Sigmoid colon (tissue), 7 donors: Measurements from ENCODE around the gene GJC2. TPM values are rescaled to one million over a fixed set of nuclear protein-coding genes. Genes with fewer than 3 reads are reported as not detected.

Experiments used
- DNase-seq: peaks from one replicate; pipeline ENCODE4 v3.0.0-alpha.2; 2019
- H3K27ac ChIP-seq, 4 donors: fragments of 200-600 bp; sonication (generic); one replicate each; pipeline ENCODE4 v1.5.1; 2016 to 2019; ENCODE audit warnings: mild to moderate bottlenecking in 1 of 4
- H3K27me3 ChIP-seq, 3 donors: fragments of 200-600 bp; sonication (generic); one replicate each; pipeline ENCODE4 v1.5.1; 2019; ENCODE audit warnings: mild to moderate bottlenecking in 1 of 3
- H3K36me3 ChIP-seq, 4 donors: fragments of 200-600 bp; sonication (generic); one replicate each; pipeline ENCODE4 v1.5.1; 2016 to 2019
- H3K4me1 ChIP-seq, 4 donors: fragments of 200-600 bp; sonication (generic); one replicate each; pipeline ENCODE4 v1.5.1; 2017 to 2019
- H3K4me3 ChIP-seq, 4 donors: fragments of 200-600 bp; sonication (generic); one replicate each; pipeline ENCODE4 v1.5.1; 2017 to 2019; ENCODE audit warnings: mild to moderate bottlenecking in 2 of 4, moderate library complexity in 1 of 4
- H3K9me3 ChIP-seq, 4 donors: fragments of 200-600 bp in 3 of 4; sonication (generic) in 3 of 4; one replicate each; pipeline versions ENCODE4 v1.5.1 to v1.6.1; 2013 to 2019
- EP300 ChIP-seq, 4 donors: sonication (generic); formaldehyde crosslinking; IDR thresholded peaks; one replicate each; pipeline ENCODE4 v1.6.1; 2017; ENCODE audit warnings: antibody characterized with exemption in 4 of 4
- POLR2A ChIP-seq, 2 donors: fragments of 450-650 bp; IDR thresholded peaks; one replicate each; pipeline ENCODE4 v1.6.1; 2016; ENCODE audit warnings: antibody characterized with exemption in 2 of 2, mild to moderate bottlenecking in 2 of 2, moderate library complexity in 2 of 2
- POLR2AphosphoS5 ChIP-seq, 4 donors: sonication (generic); formaldehyde crosslinking; IDR thresholded peaks; one replicate each; pipeline ENCODE4 v1.6.1; 2017; ENCODE audit warnings: antibody characterized with exemption in 4 of 4
- WGBS, 2 donors: extraction: QIAGEN DNeasy Blood & Tissue Kit; methylation state at CpG; one replicate each; pipeline ENCODE4 v1.1.7; 2013; 5-methylcytosine and 5-hydroxymethylcytosine counted together
- intact Hi-C: fragments of 100-400 bp; cut with DNase I; formaldehyde crosslinking; loops from one replicate; pipeline ENCODE4 v1.15.1; 2023
- polyA plus RNA-seq, 3 donors: library from polyadenylated mRNA; stranded (reverse); fragments of 200-250 nt; gene quantifications; one replicate each; pipeline ENCODE4 v1.2.3, GENCODE V29; 2013
- total RNA-seq, 4 donors: library from RNA; depleted of rRNA; stranded (reverse); fragments of >200 nt; gene quantifications; one replicate each; pipeline ENCODE4 v1.1.0, GENCODE V29; 2016
- TF ChIP-seq, protein P1 (sequence below), 4 experiments: fragments of 450-650 bp in 3 of 4; fragments of 200-600 bp in 1 of 4; IDR thresholded peaks; one replicate each; pipeline ENCODE4 v1.5.1; 2016 to 2019; ENCODE audit warnings: antibody characterized with exemption in 4 of 4, mild to moderate bottlenecking in 3 of 4, moderate library complexity in 2 of 4
- donor health status: healthy with polysubstance abuse.
- donor health status: Bipolar disorder and iron deficiency.
- donor health status: healthy.

The GJC2 gene
- total and polyA plus RNA-seq, 7 donors = 0.60 to 6.4 (median 4.3) TPM; not detected in 1

DNA sequence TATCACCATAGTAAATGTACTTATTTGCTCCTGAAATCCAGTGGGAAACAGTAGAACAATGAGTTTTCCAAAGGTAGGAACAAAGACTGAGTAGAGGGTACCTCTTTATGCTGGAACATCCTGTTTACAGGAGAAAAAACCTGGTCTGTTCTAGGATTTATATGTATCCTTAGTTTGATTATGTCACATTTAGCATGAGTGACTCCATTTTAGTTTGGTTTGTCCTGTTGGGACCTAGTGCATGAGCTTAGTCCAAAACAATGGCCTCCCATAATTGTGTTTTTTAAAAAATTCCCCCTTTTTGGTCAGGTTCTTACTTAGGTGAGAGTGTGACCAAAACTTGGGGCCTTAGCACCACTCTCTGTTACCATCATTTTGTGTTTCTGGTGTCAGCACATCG, 37.1 kb upstream of the GJC2 start:
- Histone ChIP-seq H3K27ac (no peak overlapping the region), H3K36me3 (peaks cover 0 to 5% (median 3%) of the 10 kb centered on the region in 4 donors), H3K4me1 (peaks cover 0 to 26% (median 21%) of the 10 kb centered on the region in 4 donors), H3K4me3 (no peak overlapping the region), H3K9me3 (no peaks in the 10 kb centered on the region), H3K27me3 (no peaks in the 10 kb centered on the region)
- WGBS, 2 donors = 83 to 91% methylated on average over 1 of the region's 1 CpG
- intact Hi-C loops = no loop called here
- TF ChIP-seq POLR2AphosphoS5 (IDR thresholded peaks at IDR 0.05) (no peak), EP300 (IDR thresholded peaks at IDR 0.05) (no peak), POLR2A (IDR thresholded peaks at IDR 0.05) (no peak)
- TF ChIP-seq, protein P1, sequence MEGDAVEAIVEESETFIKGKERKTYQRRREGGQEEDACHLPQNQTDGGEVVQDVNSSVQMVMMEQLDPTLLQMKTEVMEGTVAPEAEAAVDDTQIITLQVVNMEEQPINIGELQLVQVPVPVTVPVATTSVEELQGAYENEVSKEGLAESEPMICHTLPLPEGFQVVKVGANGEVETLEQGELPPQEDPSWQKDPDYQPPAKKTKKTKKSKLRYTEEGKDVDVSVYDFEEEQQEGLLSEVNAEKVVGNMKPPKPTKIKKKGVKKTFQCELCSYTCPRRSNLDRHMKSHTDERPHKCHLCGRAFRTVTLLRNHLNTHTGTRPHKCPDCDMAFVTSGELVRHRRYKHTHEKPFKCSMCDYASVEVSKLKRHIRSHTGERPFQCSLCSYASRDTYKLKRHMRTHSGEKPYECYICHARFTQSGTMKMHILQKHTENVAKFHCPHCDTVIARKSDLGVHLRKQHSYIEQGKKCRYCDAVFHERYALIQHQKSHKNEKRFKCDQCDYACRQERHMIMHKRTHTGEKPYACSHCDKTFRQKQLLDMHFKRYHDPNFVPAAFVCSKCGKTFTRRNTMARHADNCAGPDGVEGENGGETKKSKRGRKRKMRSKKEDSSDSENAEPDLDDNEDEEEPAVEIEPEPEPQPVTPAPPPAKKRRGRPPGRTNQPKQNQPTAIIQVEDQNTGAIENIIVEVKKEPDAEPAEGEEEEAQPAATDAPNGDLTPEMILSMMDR (IDR thresholded peaks at IDR 0.05) = no peak
- no peak for DNase-seq

DNA sequence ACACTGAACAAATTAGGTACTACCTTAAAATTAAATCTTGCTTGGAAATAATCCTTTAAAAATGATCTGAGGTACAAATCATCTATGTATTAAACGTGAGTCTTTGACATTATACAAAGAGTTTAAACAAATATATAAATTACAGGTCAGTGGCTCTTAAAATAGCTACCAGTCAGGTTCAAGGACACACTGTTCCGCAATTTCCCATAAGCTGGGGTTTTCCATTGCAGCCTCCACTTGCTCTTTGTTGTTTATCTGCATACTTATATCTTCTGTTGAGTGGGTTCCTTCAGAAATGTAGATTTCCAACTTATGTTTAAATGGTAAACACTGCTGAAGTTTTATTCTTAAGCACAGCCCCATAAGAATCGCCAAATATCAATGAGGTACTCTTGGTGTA, 34.9 kb upstream of the GJC2 start:
- no peak for DNase-seq
- peaks cover 0 to 8% (median 7%) of the 10 kb centered on the region in 4 donors for H3K4me1 ChIP-seq
- 73 to 83% methylated on average over 3 of the region's 3 CpGs for WGBS, 2 donors
- H3K36me3 ChIP-seq = no peaks in the 10 kb centered on the region
- H3K27ac ChIP-seq = no peak overlapping the region
- no peaks in the 10 kb centered on the region for H3K9me3 ChIP-seq
- no peak overlapping the region for H3K4me3 ChIP-seq
- intact Hi-C loops = no loop called here
- H3K27me3 ChIP-seq = no peaks in the 10 kb centered on the region
- TF ChIP-seq EP300 (IDR thresholded peaks at IDR 0.05) = no peak
- TF ChIP-seq, protein P1 (IDR thresholded peaks at IDR 0.05) = no peak

DNA sequence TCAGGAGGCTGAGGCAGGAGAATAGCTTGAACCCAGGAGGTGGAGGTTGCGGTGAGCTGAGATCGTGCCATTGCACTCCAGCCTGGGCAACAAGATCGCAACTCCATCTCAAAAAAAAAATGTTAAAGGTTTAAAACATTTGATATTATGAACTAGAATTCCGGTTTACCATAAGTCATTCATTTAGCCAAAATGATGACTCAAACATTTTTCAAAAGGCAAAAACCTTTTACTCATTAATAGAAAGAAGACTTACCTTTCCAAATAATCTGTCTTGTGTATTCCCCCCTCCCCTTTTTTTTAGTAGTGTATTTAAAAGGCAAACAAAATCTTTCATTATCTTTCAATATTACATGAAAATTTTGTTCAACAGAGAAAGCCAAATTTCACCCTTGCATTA, 32.4 kb upstream of the GJC2 start:
- H3K27ac ChIP-seq = no peak overlapping the region
- no peaks in the 10 kb centered on the region for H3K4me1 ChIP-seq
- H3K4me3 ChIP-seq = no peak overlapping the region
- intact Hi-C loops = no loop called here
- no peaks in the 10 kb centered on the region for H3K36me3 ChIP-seq
- WGBS, 2 donors = 95 to 97% methylated on average over 4 of the region's 4 CpGs
- TF ChIP-seq EP300 (IDR thresholded peaks at IDR 0.05) = no peak
- TF ChIP-seq, protein P1 (IDR thresholded peaks at IDR 0.05) = no peak
- no peak for TF ChIP-seq POLR2AphosphoS5 (IDR thresholded peaks at IDR 0.05)
- TF ChIP-seq POLR2A (IDR thresholded peaks at IDR 0.05) = no peak
- DNase-seq = no peak
- no peaks in the 10 kb centered on the region for H3K27me3 ChIP-seq
- H3K9me3 ChIP-seq = no peaks in the 10 kb centered on the region

DNA sequence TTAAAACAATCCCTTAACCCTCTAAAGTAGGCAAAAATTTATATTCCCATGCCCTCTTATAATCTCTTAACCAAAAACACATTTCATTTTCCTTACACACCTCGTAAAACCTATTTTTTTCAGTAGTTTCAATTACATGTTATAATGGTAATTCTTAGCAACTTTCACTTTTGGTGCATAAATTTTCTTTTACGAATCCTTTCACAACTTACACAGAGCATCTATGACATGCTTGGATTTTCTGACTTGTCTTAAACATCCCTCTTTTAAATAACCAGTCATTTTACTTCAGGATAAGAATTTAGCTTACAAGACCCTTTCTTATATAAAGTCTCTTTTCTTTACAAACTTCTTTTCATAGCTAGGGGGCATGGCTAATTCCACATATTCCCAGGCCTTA, 31.7 kb upstream of the GJC2 start:
- 80 to 85% methylated on average over 2 of the region's 2 CpGs for WGBS, 2 donors

DNA sequence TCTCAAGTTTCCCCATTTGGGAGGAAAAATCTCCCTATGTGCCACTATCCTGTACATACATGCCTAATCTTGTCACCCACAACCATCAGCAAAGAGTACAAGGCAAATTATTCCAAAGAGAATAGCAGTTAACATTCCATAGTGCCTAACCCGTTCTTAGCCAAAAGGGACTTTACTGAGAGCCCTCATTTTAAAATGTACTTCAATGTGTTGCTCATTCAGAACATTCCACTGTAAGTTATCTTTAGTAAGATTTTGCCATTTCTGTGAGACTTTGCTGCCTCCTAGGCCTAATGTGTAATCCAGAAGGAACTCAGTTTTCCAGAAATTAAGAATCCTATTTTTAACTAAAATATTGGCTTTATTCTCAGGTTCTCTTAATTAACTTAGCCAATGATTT, 29.4 kb upstream of the GJC2 start:
- WGBS, 2 donors = 88 to 89% methylated on average over 1 of the region's 1 CpG
- Histone ChIP-seq H3K27ac (no peak overlapping the region), H3K27me3 (no peaks in the 10 kb centered on the region), H3K9me3 (no peaks in the 10 kb centered on the region), H3K4me1 (no peaks in the 10 kb centered on the region), H3K4me3 (no peak overlapping the region), H3K36me3 (no peaks in the 10 kb centered on the region)
- DNase-seq = no peak
- intact Hi-C loops = no loop called here
- TF ChIP-seq POLR2A (IDR thresholded peaks at IDR 0.05) = no peak
- TF ChIP-seq EP300 (IDR thresholded peaks at IDR 0.05) = no peak
- TF ChIP-seq, protein P1 (IDR thresholded peaks at IDR 0.05) = no peak
- TF ChIP-seq POLR2AphosphoS5 (IDR thresholded peaks at IDR 0.05) = no peak

More for the DNA sequence above, 31.7 kb upstream of the GJC2 start:
- Histone ChIP-seq H3K27ac (no peak overlapping the region), H3K4me3 (no peak overlapping the region), H3K9me3 (no peaks in the 10 kb centered on the region), H3K27me3 (no peaks in the 10 kb centered on the region), H3K4me1 (no peaks in the 10 kb centered on the region), H3K36me3 (no peaks in the 10 kb centered on the region)
- intact Hi-C loops = no loop called here
- TF ChIP-seq EP300 (IDR thresholded peaks at IDR 0.05) = no peak
- no peak for TF ChIP-seq POLR2A (IDR thresholded peaks at IDR 0.05)
- TF ChIP-seq, protein P1 (IDR thresholded peaks at IDR 0.05) = no peak
- TF ChIP-seq POLR2AphosphoS5 (IDR thresholded peaks at IDR 0.05) = no peak
- no peak for DNase-seq
